PFSK-1 (cell line): Measurements from ENCODE around the gene ZNF474.

Experiments
- FOXP2 ChIP-seq: optimal IDR thresholded peaks from 2 replicates; pipeline ENCODE3; 2011; ENCODE audit warnings: borderline replicate concordance, control low read depth, inconsistent platforms; ENCODE audit not compliant: insufficient read depth; ENCODE audit errors: extremely low read length, extremely low read depth
- POLR2AphosphoS5 ChIP-seq: IDR thresholded peaks from 2 replicates; pipeline ENCODE4 v1.6.1; 2012; ENCODE audit warnings: low read depth, mild to moderate bottlenecking, control low read depth, low read length, moderate library complexity
- REST ChIP-seq, 2 experiments: IDR thresholded peaks; 2 replicates each; pipeline versions ENCODE4 v1.6.1 to v1.8.0; 2011 to 2012; ENCODE audit warnings: low read depth in 2 of 2, low read length in 2 of 2, control low read depth in 1 of 2, inconsistent platforms in 1 of 2, mild to moderate bottlenecking in 1 of 2, moderate library complexity in 1 of 2; ENCODE audit not compliant: insufficient read depth in 1 of 2
- SIN3A ChIP-seq: IDR thresholded peaks from 2 replicates; pipeline ENCODE4 v1.6.1; 2012; ENCODE audit warnings: mild to moderate bottlenecking, low read length, moderate library complexity, borderline replicate concordance; ENCODE audit not compliant: insufficient read depth
- TAF1 ChIP-seq: IDR thresholded peaks from 2 replicates; pipeline ENCODE4 v1.6.1; 2012; ENCODE audit warnings: low read length, control low read depth, borderline replicate concordance; ENCODE audit not compliant: insufficient read depth

The ZNF474 gene

GRCh38 chr5:122180863-122181548, 51.7 kb downstream of the ZNF474 start:
- TF ChIP-seq REST (IDR thresholded peaks at IDR 0.05; ENCODE audit: insufficient read depth in 1 of 2, low read depth in 2 of 2, low read length in 2 of 2) (no peak), SIN3A (no peak), POLR2AphosphoS5 (no peak), FOXP2 (no peak), TAF1 (no peak)

- no peak for TF ChIP-seq FOXP2
- TF ChIP-seq REST (IDR thresholded peaks at IDR 0.05; ENCODE audit: insufficient read depth in 1 of 2, low read depth in 2 of 2, low read length in 2 of 2): no peak
- no peak for TF ChIP-seq SIN3A
- no peak for TF ChIP-seq POLR2AphosphoS5
- TF ChIP-seq TAF1: no peak
Observed at GRCh38 chr5:122181863-122182262, 52.5 kb downstream of the ZNF474 start.

GRCh38 chr5:122182491-122182921, 53.2 kb downstream of the ZNF474 start:
- no peak for TF ChIP-seq POLR2AphosphoS5
- no peak for TF ChIP-seq TAF1
- no peak for TF ChIP-seq SIN3A
- no peak for TF ChIP-seq FOXP2
- no peak for TF ChIP-seq REST (IDR thresholded peaks at IDR 0.05; ENCODE audit: insufficient read depth in 1 of 2, low read depth in 2 of 2, low read length in 2 of 2)

- TF ChIP-seq POLR2AphosphoS5: no peak
- no peak for TF ChIP-seq FOXP2
- TF ChIP-seq SIN3A: no peak
- no peak for TF ChIP-seq REST (IDR thresholded peaks at IDR 0.05; ENCODE audit: insufficient read depth in 1 of 2, low read depth in 2 of 2, low read length in 2 of 2)
- no peak for TF ChIP-seq TAF1
Observed at GRCh38 chr5:122183098-122183787, 53.9 kb downstream of the ZNF474 start.
